Cardiac fibroblast (primary cell): Measurements from ENCODE around the gene PTRHD1.

Source experiments
- DNase-seq, 2 donors: peaks; one replicate each; pipeline versions ENCODE4 v3.0.0 to v3.0.0-alpha.2; 2010; ENCODE audit warnings: low read depth in 2 of 2
- H3K4me3 ChIP-seq, 2 donors: replicated peaks in 1 of 2; 1 replicate in 1 of 2; 2 replicates in 1 of 2; pipeline ENCODE4 v1.5.1; 2011; ENCODE audit warnings: low read depth in 2 of 2, low read length in 2 of 2, mild to moderate bottlenecking in 2 of 2, moderate library complexity in 1 of 2
- CTCF ChIP-seq: IDR thresholded peaks from one replicate; pipeline ENCODE4 v1.5.1; 2011; ENCODE audit warnings: low read depth, mild to moderate bottlenecking, low read length, inconsistent platforms

The PTRHD1 gene

GRCh38 chr2:24771764-24772586 lies 21.2 kb downstream of the PTRHD1 start:
- TF ChIP-seq CTCF, result no peak
- no peak overlapping the region for H3K4me3 ChIP-seq
- DNase-seq, result no peak

GRCh38 chr2:24771061-24771460 lies 22.1 kb downstream of the PTRHD1 start:
- H3K4me3 ChIP-seq, result no peak overlapping the region
- no peak for TF ChIP-seq CTCF
- DNase-seq, result no peak

DNA sequence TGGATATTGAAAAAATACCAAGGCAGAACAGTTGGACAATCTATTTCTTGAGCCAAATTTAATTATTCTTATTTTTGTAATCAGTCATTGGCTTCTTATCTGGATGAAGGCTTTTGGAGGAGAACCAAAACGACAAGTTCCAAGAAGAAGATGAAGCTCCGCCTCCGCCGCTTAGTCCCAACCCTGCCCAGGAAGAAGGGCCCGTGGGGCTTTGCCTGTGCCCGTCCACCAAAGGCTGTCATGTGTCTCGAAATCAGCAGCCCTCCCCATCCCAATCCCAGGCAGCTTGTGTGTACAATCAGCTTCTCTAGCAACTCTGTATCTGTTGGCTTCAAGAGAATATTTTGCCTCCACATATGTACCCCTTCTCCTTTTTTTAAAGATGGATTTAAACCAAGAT lies 24.6 kb downstream of the PTRHD1 start:
- no peak for TF ChIP-seq CTCF
- no peak for DNase-seq
- H3K4me3 ChIP-seq, result no peak overlapping the region

- H3K4me3 ChIP-seq, result no peak overlapping the region
- no peak for TF ChIP-seq CTCF
- no peak for DNase-seq
Observed at GRCh38 chr2:24768013-24768412, 25.2 kb downstream of the PTRHD1 start.

DNA sequence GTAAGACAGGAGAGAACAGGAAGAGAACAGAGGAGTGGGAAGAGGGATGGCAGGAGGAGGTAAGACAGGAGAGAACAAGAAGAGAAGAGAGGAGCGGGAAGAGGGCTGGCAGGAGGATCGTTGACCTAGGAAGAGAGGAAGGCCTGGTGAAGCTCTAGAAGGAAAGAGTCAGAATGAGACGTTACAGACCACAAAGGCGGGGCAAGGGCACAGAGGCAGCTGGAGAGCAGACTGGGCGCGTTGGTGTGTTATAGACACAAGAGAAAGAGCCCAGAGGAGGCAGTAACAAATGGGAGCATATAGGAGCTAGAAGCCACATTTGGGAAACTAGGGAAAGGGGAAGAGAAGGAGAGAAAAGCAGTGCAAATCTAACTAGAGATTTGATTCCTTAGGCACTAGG lies 26.6 kb downstream of the PTRHD1 start:
- TF ChIP-seq CTCF, result no peak
- no peak overlapping the region for H3K4me3 ChIP-seq
- no peak for DNase-seq

DNA sequence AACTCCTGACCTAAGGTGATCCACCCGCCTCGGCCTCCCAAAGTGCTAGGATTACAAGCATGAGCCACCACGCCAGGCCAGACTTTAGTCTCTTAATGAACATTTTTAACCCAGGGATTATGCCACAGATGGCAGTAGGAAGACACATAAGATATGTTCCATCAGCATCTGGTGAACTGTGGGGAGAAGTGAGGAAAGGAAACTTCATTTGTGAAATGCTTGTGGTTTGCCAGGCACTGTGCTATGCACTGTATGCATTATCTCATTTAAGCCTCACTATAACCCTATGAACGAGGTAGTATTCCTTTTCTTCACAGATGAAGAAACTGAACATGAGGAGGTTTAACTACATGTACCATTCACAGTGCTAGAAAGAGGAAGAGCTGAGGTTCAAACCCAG lies 29.3 kb downstream of the PTRHD1 start:
- no peak for TF ChIP-seq CTCF
- no peak overlapping the region for H3K4me3 ChIP-seq
- no peak for DNase-seq

GRCh38 chr2:24762518-24762917 lies 30.7 kb downstream of the PTRHD1 start:
- H3K4me3 ChIP-seq, result no peak overlapping the region
- DNase-seq, result no peak
- TF ChIP-seq CTCF, result no peak
